GM23248 (cell line): Measurements from ENCODE around the gene FBXO34. TPM values are rescaled to one million over a fixed set of nuclear protein-coding genes. Genes with fewer than 3 reads are reported as not detected.
A peak's percentile ranks its signal among the peaks of the same experiment; 100 is the strongest.

ENCODE experiments used
- DNase-seq: peaks from one replicate; pipeline ENCODE4 v3.0.0-alpha.2; 2015
- H2AFZ ChIP-seq: fragments of 200-600 bp; sonication (generic); 2 replicates; pipeline ENCODE4 v1.6.1; 2016; ENCODE audit warnings: antibody characterized with exemption
- H3F3A ChIP-seq: fragments of 200-600 bp; sonication (generic); 2 replicates; pipeline ENCODE4 v1.6.1; 2016; ENCODE audit warnings: mild to moderate bottlenecking, antibody characterized with exemption, mixed run types; ENCODE audit not compliant: insufficient read depth
- H3K27ac ChIP-seq: fragments of 200-600 bp; sonication (generic); 2 replicates; pipeline ENCODE4 v1.5.1; 2016; ENCODE audit warnings: mild to moderate bottlenecking
- H3K27me3 ChIP-seq: fragments of 200-600 bp; sonication (generic); replicated peaks from 2 replicates; pipeline ENCODE4 v1.6.1; 2016; ENCODE audit warnings: mild to moderate bottlenecking; ENCODE audit not compliant: insufficient read depth
- H3K36me3 ChIP-seq: fragments of 200-600 bp; sonication (generic); 2 replicates; pipeline ENCODE4 v1.6.1; 2016; ENCODE audit warnings: low read depth, mild to moderate bottlenecking
- H3K4me1 ChIP-seq: fragments of 200-600 bp; sonication (generic); 2 replicates; pipeline ENCODE4 v1.6.1; 2016; ENCODE audit warnings: mild to moderate bottlenecking; ENCODE audit not compliant: insufficient read depth
- H3K4me2 ChIP-seq: fragments of 200-600 bp; sonication (generic); one replicate; pipeline ENCODE4 v1.6.1; 2016; ENCODE audit warnings: mild to moderate bottlenecking; ENCODE audit not compliant: unreplicated experiment
- H3K4me3 ChIP-seq: fragments of 200-600 bp; sonication (generic); 2 replicates; pipeline ENCODE4 v1.5.1; 2016; ENCODE audit warnings: mild to moderate bottlenecking
- H3K79me2 ChIP-seq: fragments of 200-600 bp; sonication (generic); 2 replicates; pipeline ENCODE4 v1.6.1; 2016; ENCODE audit warnings: mild to moderate bottlenecking; ENCODE audit not compliant: insufficient read depth
- H3K9ac ChIP-seq: fragments of 200-600 bp; sonication (generic); 2 replicates; pipeline ENCODE4 v1.6.1; 2016; ENCODE audit warnings: mild to moderate bottlenecking
- H3K9me2 ChIP-seq: fragments of 200-600 bp; sonication (generic); 2 replicates; pipeline ENCODE4 v1.6.1; 2016; ENCODE audit warnings: mixed run types, mild to moderate bottlenecking, moderate library complexity; ENCODE audit not compliant: insufficient read depth
- H3K9me3 ChIP-seq: fragments of 200-600 bp; sonication (generic); one replicate; pipeline ENCODE4 v1.6.1; 2017; ENCODE audit warnings: low read depth
- H4K20me1 ChIP-seq: fragments of 200-600 bp; sonication (generic); 2 replicates; pipeline ENCODE4 v1.6.0; 2016; ENCODE audit not compliant: insufficient read depth
- EZH2 ChIP-seq: fragments of 200-600 bp; sonication (generic); IDR thresholded peaks from 2 replicates; pipeline ENCODE4 v1.6.1; 2018; ENCODE audit warnings: antibody characterized with exemption, mild to moderate bottlenecking; ENCODE audit not compliant: insufficient read depth, poor library complexity, severe bottlenecking
- EZH2phosphoT487 ChIP-seq: fragments of 200-600 bp; sonication (generic); IDR thresholded peaks from 2 replicates; pipeline ENCODE4 v1.6.1; 2018; ENCODE audit warnings: antibody characterized with exemption, moderate library complexity, mild to moderate bottlenecking, low read depth; ENCODE audit not compliant: insufficient read depth
- WGBS, 2 experiments: methylation state at CpG; one replicate each; pipeline ENCODE4 v1.1.6; 2015 to 2017; ENCODE audit warnings: low lambda C conversion rate in 2 of 2, low coverage in 1 of 2; ENCODE audit errors: missing lambda C conversion rate in 2 of 2; 5-methylcytosine and 5-hydroxymethylcytosine counted together
- in situ Hi-C: fragments of 300-500 bp; cut with MboI; formaldehyde crosslinking; loops from 2 replicates; pipeline ENCODE4 v1.15.0; 2020
- polyA plus RNA-seq: library from polyadenylated mRNA; unstranded; fragments of >200 nt; fragmentation: Nextera tagmentation; extraction: Ambion mirVana; gene quantifications from 2 replicates; pipeline ENCODE4 v1.2.1, GENCODE V29; 2016
- total RNA-seq: library from RNA; depleted of rRNA; stranded (reverse); fragments of >200 nt; shearing (Covaris generic); gene quantifications from 2 replicates; pipeline ENCODE4 v1.2.3, GENCODE V29; 2014

The FBXO34 gene
- total and polyA plus RNA-seq, 2 experiments from 2014 or later, result 10.2 to 10.5 TPM

DNA sequence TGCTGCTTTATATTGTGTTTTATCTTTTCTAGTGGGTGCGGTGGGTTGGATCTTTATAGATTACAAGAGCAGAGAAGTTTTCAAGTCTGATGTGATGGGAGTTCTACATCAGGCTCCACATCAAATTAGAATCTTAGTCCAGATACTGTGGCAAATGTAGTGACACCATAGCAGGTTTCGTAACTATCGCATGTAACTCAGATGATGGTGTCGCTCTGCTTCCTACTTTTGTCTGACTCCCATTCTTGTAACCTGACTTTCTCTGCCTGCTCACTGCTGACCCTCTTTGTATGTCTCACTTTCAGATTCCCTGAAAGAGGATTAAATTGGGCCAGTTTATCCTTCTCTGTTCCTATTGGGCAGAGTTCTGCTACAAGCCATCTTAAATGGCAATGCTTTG lies 22.8 kb upstream of the FBXO34 start:
- H3K79me2 ChIP-seq, result no peaks in the 10 kb centered on the region
- H3K4me1 ChIP-seq, result no peaks in the 10 kb centered on the region
- H3K4me2 ChIP-seq, result no peak overlapping the region
- no peaks in the 10 kb centered on the region for H3K9me2 ChIP-seq
- no peak for DNase-seq
- in situ Hi-C loops, result loop anchor here (25.0 kb wide), 1 partner anchor 1239 kb away; no protein-coding TSS in a partner anchor
- no peak overlapping the region for H3K9ac ChIP-seq
- no peak overlapping the region for H3K27ac ChIP-seq
- no peak overlapping the region for H2AFZ ChIP-seq
- no peak overlapping the region for H3K4me3 ChIP-seq
- no peaks in the 10 kb centered on the region for H4K20me1 ChIP-seq
- 0 out of 2 replicates have a peak, but pooled peaks cover 4% of the 10 kb centered on the region for H3K27me3 ChIP-seq
- no peaks in the 10 kb centered on the region for H3K9me3 ChIP-seq
- H3K36me3 ChIP-seq, result no peaks in the 10 kb centered on the region
- WGBS, 2 experiments, result 95 to 98% methylated on average over 4 of the region's 4 CpGs
- TF ChIP-seq EZH2phosphoT487, result no peak
- TF ChIP-seq EZH2, result no peak
- no peaks in the 10 kb centered on the region for H3F3A ChIP-seq

DNA sequence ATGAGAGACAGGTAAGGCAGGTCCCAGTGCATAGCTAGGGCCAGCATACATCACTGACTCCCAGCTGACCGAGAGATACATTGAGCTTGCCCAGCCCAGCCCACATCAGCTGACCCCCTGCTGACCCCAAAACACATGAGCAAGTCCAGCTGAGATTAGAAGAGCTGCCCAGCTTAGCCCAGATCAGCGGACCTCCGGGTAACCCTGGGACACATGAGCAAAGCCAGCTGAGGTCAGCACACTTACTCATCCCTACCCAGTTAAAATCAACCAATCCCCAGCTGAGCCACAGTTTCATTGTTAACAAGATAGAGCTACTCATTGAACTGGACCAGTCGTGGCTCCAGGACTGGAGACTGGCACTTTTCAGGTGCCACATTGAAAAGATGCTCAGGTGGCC lies 21.8 kb upstream of the FBXO34 start:
- Histone ChIP-seq H3K4me2 (no peak overlapping the region), H2AFZ (no peak overlapping the region), H3K9ac (no peak overlapping the region), H4K20me1 (no peaks in the 10 kb centered on the region), H3K4me1 (no peaks in the 10 kb centered on the region), H3K9me3 (no peaks in the 10 kb centered on the region), H3K79me2 (no peaks in the 10 kb centered on the region), H3K9me2 (no peaks in the 10 kb centered on the region), H3K27me3 (peaks cover 9% of the 10 kb centered on the region; the same call in 1 of the 2 replicates), H3K36me3 (no peaks in the 10 kb centered on the region), H3F3A (no peaks in the 10 kb centered on the region), H3K4me3 (no peak overlapping the region), H3K27ac (no peak overlapping the region)
- 8 to 43% methylated on average over 4 of the region's 4 CpGs for WGBS, 2 experiments
- TF ChIP-seq EZH2 (no peak), EZH2phosphoT487 (no peak)
- in situ Hi-C loops, result loop anchor here (25.0 kb wide), 1 partner anchor 1238 kb away; no protein-coding TSS in a partner anchor
- peak; percentile 62 for DNase-seq

- WGBS, 2 experiments, result 82 to 88% methylated on average over 5 of the region's 5 CpGs
- H3K27ac ChIP-seq, result no peak overlapping the region
- no peak overlapping the region for H3K4me2 ChIP-seq
- no peaks in the 10 kb centered on the region for H3K79me2 ChIP-seq
- DNase-seq, result no peak
- H3K36me3 ChIP-seq, result no peaks in the 10 kb centered on the region
- H3K27me3 ChIP-seq, result peaks cover 34% of the 10 kb centered on the region
- no peaks in the 10 kb centered on the region for H4K20me1 ChIP-seq
- no peak overlapping the region for H3K4me3 ChIP-seq
- H3K9ac ChIP-seq, result no peak overlapping the region
- in situ Hi-C loops, result no loop called here
- no peaks in the 10 kb centered on the region for H3K9me3 ChIP-seq
- TF ChIP-seq EZH2phosphoT487, result no peak
- TF ChIP-seq EZH2, result no peak
- no peak overlapping the region for H2AFZ ChIP-seq
- H3K4me1 ChIP-seq, result no peaks in the 10 kb centered on the region
- H3K9me2 ChIP-seq, result no peaks in the 10 kb centered on the region
- H3F3A ChIP-seq, result no peaks in the 10 kb centered on the region
These were observed 17.9 kb upstream of the FBXO34 start for GRCh38 chr14:55253276-55253675.

DNA sequence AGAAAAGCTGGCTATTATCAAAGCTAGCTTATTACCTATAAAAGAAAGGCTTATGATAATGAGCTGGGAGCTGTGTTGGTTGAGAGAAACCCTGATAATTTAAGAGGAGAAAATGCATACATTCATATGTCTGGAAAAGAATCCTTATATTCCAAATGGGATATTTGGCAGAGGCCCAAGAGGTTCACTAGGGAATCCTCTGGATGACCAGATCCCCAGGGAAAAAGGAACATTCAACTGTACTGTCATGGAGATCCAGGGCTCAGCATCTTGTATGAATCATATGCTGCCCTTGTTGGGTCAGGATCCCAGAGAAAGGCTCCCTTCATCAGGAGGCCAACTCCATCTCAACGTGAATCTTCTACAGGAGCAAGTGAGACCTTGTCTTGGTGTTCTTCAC lies 16.6 kb upstream of the FBXO34 start:
- Histone ChIP-seq H3K4me2 (no peak overlapping the region), H3K4me3 (no peak overlapping the region), H3K36me3 (no peaks in the 10 kb centered on the region), H3K79me2 (no peaks in the 10 kb centered on the region), H2AFZ (no peak overlapping the region), H3K9ac (no peak overlapping the region), H4K20me1 (no peaks in the 10 kb centered on the region), H3K27ac (no peak overlapping the region), H3K9me2 (no peaks in the 10 kb centered on the region), H3K4me1 (no peaks in the 10 kb centered on the region), H3K27me3 (peaks cover 34% of the 10 kb centered on the region), H3F3A (no peaks in the 10 kb centered on the region), H3K9me3 (no peaks in the 10 kb centered on the region)
- DNase-seq, result no peak
- WGBS, 2 experiments, result 30 to 83% methylated on average over 1 of the region's 1 CpG
- TF ChIP-seq EZH2phosphoT487, result no peak
- no peak for TF ChIP-seq EZH2
- in situ Hi-C loops, result no loop called here

- Histone ChIP-seq H3K4me3 (no peak overlapping the region), H4K20me1 (no peaks in the 10 kb centered on the region), H3K36me3 (no peaks in the 10 kb centered on the region), H3F3A (no peaks in the 10 kb centered on the region), H3K79me2 (no peaks in the 10 kb centered on the region), H3K27me3 (peaks cover 34% of the 10 kb centered on the region), H3K9me2 (no peaks in the 10 kb centered on the region), H3K9me3 (no peaks in the 10 kb centered on the region), H3K4me2 (no peak overlapping the region), H3K4me1 (no peaks in the 10 kb centered on the region), H3K27ac (no peak overlapping the region), H3K9ac (no peak overlapping the region), H2AFZ (no peak overlapping the region)
- DNase-seq, result no peak
- 82 to 87% methylated on average over 3 of the region's 3 CpGs for WGBS, 2 experiments
- in situ Hi-C loops, result no loop called here
- TF ChIP-seq EZH2phosphoT487 (no peak), EZH2 (no peak)
These were observed 15.2 kb upstream of the FBXO34 start for GRCh38 chr14:55255979-55256378.
